Hepatocyte (in vitro differentiated cells): ENCODE measurements around the gene CFAP77. TPM values are rescaled to one million over a fixed set of nuclear protein-coding genes. Genes with fewer than 3 reads are reported as not detected.

Experiments
- DNase-seq: peaks from one replicate; pipeline ENCODE4 v3.0.0-alpha.2; 2016; ENCODE audit warnings: low spot score
- H2AFZ ChIP-seq: fragments of 200-600 bp; sonication (generic); 2 replicates; pipeline ENCODE4 v1.6.0; 2016; ENCODE audit warnings: antibody characterized with exemption, mild to moderate bottlenecking
- H3K27ac ChIP-seq: fragments of 200-600 bp; sonication (generic); 2 replicates; pipeline ENCODE4 v1.5.1; 2016; ENCODE audit warnings: mild to moderate bottlenecking
- H3K27me3 ChIP-seq: fragments of 200-600 bp; sonication (generic); 2 replicates; pipeline ENCODE4 v1.6.1; 2016
- H3K36me3 ChIP-seq: fragments of 200-600 bp; sonication (generic); replicated peaks from 2 replicates; pipeline ENCODE4 v1.5.1; 2016; ENCODE audit warnings: low read depth; ENCODE audit not compliant: insufficient read depth
- H3K4me1 ChIP-seq: fragments of 200-600 bp; sonication (generic); 2 replicates; pipeline ENCODE4 v1.5.1; 2016; ENCODE audit warnings: mild to moderate bottlenecking, moderate library complexity; ENCODE audit not compliant: insufficient read depth
- H3K4me2 ChIP-seq: fragments of 200-600 bp; sonication (generic); 2 replicates; pipeline ENCODE4 v1.6.0; 2016
- H3K4me3 ChIP-seq: fragments of 200-600 bp; sonication (generic); 2 replicates; pipeline ENCODE4 v1.5.1; 2016; ENCODE audit warnings: mild to moderate bottlenecking
- H3K79me2 ChIP-seq: fragments of 200-600 bp; sonication (generic); 2 replicates; pipeline ENCODE4 v1.6.0; 2017; ENCODE audit warnings: mild to moderate bottlenecking
- H3K9me2 ChIP-seq: fragments of 200-600 bp; sonication (generic); replicated peaks from 2 replicates; pipeline ENCODE4 v1.6.0; 2017; ENCODE audit warnings: mild to moderate bottlenecking; ENCODE audit not compliant: insufficient read depth
- H3K9me3 ChIP-seq: fragments of 200-600 bp; sonication (generic); 2 replicates; pipeline ENCODE4 v1.5.1; 2016; ENCODE audit warnings: low read depth, mild to moderate bottlenecking
- H4K20me1 ChIP-seq: fragments of 200-600 bp; sonication (generic); 2 replicates; pipeline ENCODE4 v1.6.0; 2016; ENCODE audit warnings: mild to moderate bottlenecking; ENCODE audit not compliant: insufficient read depth, poor library complexity, severe bottlenecking
- CTCF ChIP-seq: fragments of 200-600 bp; sonication (generic); IDR thresholded peaks from 2 replicates; pipeline ENCODE4 v1.5.1; 2016; ENCODE audit warnings: antibody characterized with exemption, mild to moderate bottlenecking; ENCODE audit not compliant: poor library complexity
- EZH2 ChIP-seq: fragments of 200-600 bp; sonication (generic); IDR thresholded peaks from 2 replicates; pipeline ENCODE4 v1.6.1; 2016; ENCODE audit warnings: antibody characterized with exemption, mild to moderate bottlenecking, borderline replicate concordance
- EZH2phosphoT487 ChIP-seq: fragments of 200-600 bp; sonication (generic); IDR thresholded peaks from one replicate; pipeline ENCODE4 v1.6.1; 2018; ENCODE audit warnings: antibody characterized with exemption, mild to moderate bottlenecking, low read depth, moderate library complexity; ENCODE audit not compliant: unreplicated experiment, severe bottlenecking
- WGBS: methylation state at CpG from one replicate; pipeline ENCODE4 v1.1.6; 2016; ENCODE audit warnings: low lambda C conversion rate; ENCODE audit errors: missing lambda C conversion rate; 5-methylcytosine and 5-hydroxymethylcytosine counted together
- polyA plus RNA-seq: library from polyadenylated mRNA; unstranded; fragments of >200 nt; fragmentation: Nextera tagmentation; extraction: Ambion mirVana; gene quantifications from 2 replicates; pipeline ENCODE4 v1.2.1, GENCODE V29; 2016
- total RNA-seq: library from RNA; depleted of rRNA; stranded (reverse); fragments of >200 nt; gene quantifications from 2 replicates; pipeline ENCODE4 v1.2.3, GENCODE V29; 2014

The CFAP77 gene
- total RNA-seq (0.44 and 0.70 TPM in 2 replicates), polyA plus RNA-seq (1.2 and 4.2 TPM in 2 replicates)

DNA sequence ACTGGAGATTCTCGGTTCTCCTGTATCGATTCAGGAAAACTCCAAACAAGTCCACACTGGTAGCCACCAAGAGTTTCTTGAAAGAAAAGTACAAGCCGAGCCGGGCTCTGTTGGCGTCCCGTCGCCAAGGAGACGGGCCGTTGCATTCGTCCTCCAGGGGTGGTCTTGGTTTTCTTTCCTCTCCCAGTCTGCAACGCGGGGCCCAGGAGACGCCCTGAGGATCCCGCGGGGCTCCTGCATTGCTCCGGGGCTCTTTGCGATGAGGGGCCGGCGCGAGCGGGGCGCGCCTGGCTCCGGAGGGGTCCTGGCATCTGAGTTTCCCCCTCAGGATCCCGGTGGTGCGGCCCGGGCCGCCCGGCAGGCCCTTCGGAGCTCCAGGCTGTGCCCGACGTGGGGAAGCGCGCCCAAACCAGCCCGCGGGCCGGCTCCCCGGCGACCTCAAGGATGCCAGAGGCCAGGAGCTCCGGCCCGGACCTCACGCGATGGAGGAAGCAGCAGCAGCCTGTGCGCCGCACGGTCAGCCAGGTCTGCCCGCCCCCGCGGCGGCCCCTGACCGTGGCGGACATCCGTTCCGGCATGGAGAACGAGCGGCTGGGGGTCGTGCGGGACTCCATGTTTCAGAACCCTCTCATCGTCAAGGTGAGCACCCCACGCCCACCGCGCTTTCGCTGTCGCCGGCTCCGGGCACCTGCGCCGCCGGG is at the start of gene CFAP77:
TSS of gene CFAP77 (plus strand) at position 384 of the 701 bp plus-strand sequence. CDS start at position 445, 61 bp downstream.
- Histone ChIP-seq H3K4me3 (peak within 1 kb of the TSS; percentile 77), H4K20me1 (no peaks in the 10 kb centered on the region), H3K4me2 (peak within 1 kb of the TSS; percentile 99), H3K27me3 (peaks cover 54% of the 10 kb centered on the region), H3K36me3 (no peaks in the 10 kb centered on the region), H2AFZ (peak within 1 kb of the TSS; percentile 98), H3K79me2 (peaks cover 16% of the 10 kb centered on the region), H3K9me2 (no peaks in the 10 kb centered on the region), H3K4me1 (peaks cover 22% of the 10 kb centered on the region), H3K9me3 (no peaks in the 10 kb centered on the region), H3K27ac (no peak within 1 kb of the TSS)
- TF ChIP-seq EZH2, result no peak
- TF ChIP-seq CTCF, result no peak
- no peak for TF ChIP-seq EZH2phosphoT487
- peak; percentile 66 for DNase-seq
- 1% methylated on average over 54 of the region's 69 CpGs for WGBS

DNA sequence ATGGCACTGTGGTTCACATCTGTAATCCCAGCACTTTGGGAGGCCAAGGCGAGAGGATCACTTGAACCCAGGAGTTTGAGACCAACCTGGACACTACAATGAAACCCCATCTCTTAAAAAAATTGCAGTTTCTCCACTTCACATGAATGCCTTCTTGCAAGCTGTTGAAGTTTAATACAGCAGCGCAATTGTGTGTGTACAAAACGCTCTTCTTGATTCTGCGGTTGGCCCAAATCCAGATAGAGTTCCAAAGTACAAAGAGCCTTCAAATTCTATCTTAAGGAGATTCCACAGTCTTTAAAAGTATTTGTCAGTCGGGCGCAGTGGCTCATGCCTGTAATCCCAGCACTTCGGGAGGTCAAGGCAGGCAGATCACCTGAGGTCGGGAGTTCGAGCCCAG is 45.9 kb upstream of the CFAP77 start:
- Histone ChIP-seq H3K4me3 (no peak overlapping the region), H3K9me2 (no peaks in the 10 kb centered on the region), H3K36me3 (no peaks in the 10 kb centered on the region), H4K20me1 (no peaks in the 10 kb centered on the region), H3K27me3 (no peaks in the 10 kb centered on the region), H2AFZ (no peak overlapping the region), H3K27ac (no peak overlapping the region), H3K4me1 (peaks cover 13% of the 10 kb centered on the region), H3K9me3 (no peaks in the 10 kb centered on the region), H3K4me2 (no peak overlapping the region), H3K79me2 (no peaks in the 10 kb centered on the region)
- DNase-seq, result no peak
- 91% methylated on average over 9 of the region's 9 CpGs for WGBS
- TF ChIP-seq EZH2phosphoT487 (no peak), EZH2 (no peak), CTCF (no peak)

GRCh38 chr9:132365986-132366385 is 44.0 kb upstream of the CFAP77 start:
- Histone ChIP-seq H4K20me1 (no peaks in the 10 kb centered on the region), H3K36me3 (no peaks in the 10 kb centered on the region), H3K9me3 (no peaks in the 10 kb centered on the region), H3K9me2 (no peaks in the 10 kb centered on the region), H2AFZ (no peak overlapping the region), H3K79me2 (no peaks in the 10 kb centered on the region), H3K27me3 (no peaks in the 10 kb centered on the region), H3K27ac (peak overlapping the region; percentile 31), H3K4me1 (peaks cover 13% of the 10 kb centered on the region), H3K4me2 (no peak overlapping the region), H3K4me3 (no peak overlapping the region)
- WGBS, result 79% methylated on average over 3 of the region's 3 CpGs
- TF ChIP-seq CTCF, result no peak
- no peak for TF ChIP-seq EZH2
- TF ChIP-seq EZH2phosphoT487, result no peak
- no peak for DNase-seq
